B cell (primary cell): ENCODE measurements around the gene BNIP2. TPM values are rescaled to one million over a fixed set of nuclear protein-coding genes. Genes with fewer than 3 reads are reported as not detected.

Source experiments
- ATAC-seq: fragments of 200-7000 bp; cut with Tn5 transposase; one replicate; pipeline ENCODE4 v1.10.0; 2021; ENCODE audit warnings: low read depth, mild to moderate bottlenecking, moderate number of reproducible peaks, moderate library complexity
- CTCF ChIA-PET: fragments of 350-600 bp; sonication (Branson Sonifier 250); formaldehyde crosslinking; loops from one replicate; lab custom pipeline; 2021; ENCODE audit warnings: antibody characterized with exemption, inconsistent platforms; lab: Charles Lee
- POLR2A ChIA-PET: fragments of 350-600 bp; sonication (Branson Sonifier 250); formaldehyde crosslinking; loops from one replicate; lab custom pipeline; 2021; ENCODE audit warnings: antibody characterized with exemption; lab: Charles Lee
- DNase-seq: peaks from one replicate; pipeline ENCODE4 v3.0.0; 2013
- H2AFZ ChIP-seq: 2 replicates; pipeline ENCODE4 v1.6.1; 2012; ENCODE audit warnings: mild to moderate bottlenecking, low read depth, low read length; ENCODE audit not compliant: insufficient read depth, poor library complexity, severe bottlenecking
- H3K27ac ChIP-seq, 2 donors: 1 replicate in 1 of 2; 2 replicates in 1 of 2; pipeline ENCODE4 v1.5.1; 2012 to 2013; ENCODE audit warnings: low read length in 2 of 2, mild to moderate bottlenecking in 2 of 2, moderate library complexity in 1 of 2
- H3K27me3 ChIP-seq, 4 experiments: fragments of 200-600 bp in 1 of 4; sonication (generic) in 1 of 4; replicated peaks in 1 of 4; 1 replicate in 2 of 4; 2 replicates in 2 of 4; pipeline versions ENCODE4 v1.6.1 to v1.7.0; 2013 to 2016; ENCODE audit warnings: low read length in 3 of 4, mild to moderate bottlenecking in 2 of 4, mixed read lengths in 1 of 4, moderate library complexity in 1 of 4; ENCODE audit not compliant: insufficient read depth in 4 of 4, control insufficient read depth in 3 of 4; ENCODE audit errors: control extremely low read depth in 1 of 4
- H3K36me3 ChIP-seq, 2 experiments: replicated peaks in 1 of 2; 1 replicate in 1 of 2; 2 replicates in 1 of 2; pipeline versions ENCODE4 v1.6.1 to v1.7.1; 2013; ENCODE audit warnings: low read length in 1 of 2; ENCODE audit not compliant: insufficient read depth in 2 of 2, control insufficient read depth in 1 of 2; ENCODE audit errors: control extremely low read depth in 1 of 2, extremely low read depth in 1 of 2
- H3K4me1 ChIP-seq, 2 donors: fragments of 200-600 bp in 1 of 2; sonication (generic) in 1 of 2; 1 replicate in 1 of 2; 2 replicates in 1 of 2; pipeline versions ENCODE4 v1.5.1 to v1.6.1; 2013 to 2017; ENCODE audit warnings: low read length in 2 of 2; ENCODE audit not compliant: control insufficient read depth in 2 of 2, insufficient read depth in 2 of 2
- H3K4me2 ChIP-seq: replicated peaks from 2 replicates; pipeline ENCODE3; 2012; ENCODE audit warnings: mild to moderate bottlenecking, low read depth, low read length; ENCODE audit not compliant: poor library complexity, severe bottlenecking
- H3K4me3 ChIP-seq, 5 experiments: fragments of 200-600 bp in 1 of 5; sonication (generic) in 1 of 5; 1 replicate in 3 of 5; 2 replicates in 2 of 5; pipeline versions ENCODE4 v1.5.1 to v1.7.0; 2011 to 2016; ENCODE audit warnings: low read length in 4 of 5, mild to moderate bottlenecking in 4 of 5, low read depth in 2 of 5, control low read depth in 1 of 5, moderate library complexity in 1 of 5; ENCODE audit not compliant: insufficient read depth in 1 of 5; ENCODE audit errors: control extremely low read depth in 1 of 5, extremely low read depth in 1 of 5
- H3K79me2 ChIP-seq: fragments of 200-600 bp; sonication (generic); one replicate; pipeline ENCODE4 v1.6.0; 2016; ENCODE audit warnings: low read length; ENCODE audit not compliant: control insufficient read depth, insufficient read depth
- H3K9ac ChIP-seq: fragments of 200-600 bp; sonication (generic); 2 replicates; pipeline ENCODE4 v1.6.1; 2017; ENCODE audit warnings: mild to moderate bottlenecking, low read length, moderate library complexity
- H3K9me3 ChIP-seq, 3 donors: one replicate each; pipeline versions ENCODE4 v1.6.1 to v1.7.1; 2013; ENCODE audit warnings: low read length in 2 of 3; ENCODE audit not compliant: control insufficient read depth in 2 of 3, insufficient read depth in 1 of 3; ENCODE audit errors: control extremely low read depth in 1 of 3
- H4K20me1 ChIP-seq: 2 replicates; pipeline ENCODE4 v1.6.0; 2012; ENCODE audit warnings: mild to moderate bottlenecking, low read length; ENCODE audit not compliant: insufficient read depth, control insufficient read depth, poor library complexity, severe bottlenecking
- H3K27ac Mint-ChIP-seq: one replicate; pipeline ENCODE4 v1.8.0; 2021; ENCODE audit warnings: mixed read lengths
- H3K27me3 Mint-ChIP-seq: one replicate; pipeline ENCODE4 v1.8.0; 2021; ENCODE audit warnings: mixed read lengths
- H3K4me1 Mint-ChIP-seq: one replicate; pipeline ENCODE4 v1.8.0; 2021; ENCODE audit warnings: mixed read lengths
- H3K4me3 Mint-ChIP-seq: one replicate; pipeline ENCODE4 v1.8.0; 2021; ENCODE audit warnings: mixed read lengths
- H3K9me3 Mint-ChIP-seq: one replicate; pipeline ENCODE4 v1.8.0; 2022; ENCODE audit warnings: mixed read lengths; ENCODE audit not compliant: insufficient read depth
- EZH2 ChIP-seq: IDR thresholded peaks from 2 replicates; pipeline ENCODE4 v1.6.1; 2012; ENCODE audit warnings: borderline replicate concordance, low read depth, mild to moderate bottlenecking, moderate library complexity, low read length; ENCODE audit not compliant: insufficient read depth, poor library complexity, severe bottlenecking
- WGBS: methylation state at CpG from one replicate; pipeline ENCODE4 v1.1.5; 2013; ENCODE audit warnings: missing lambda C conversion rate; ENCODE audit not compliant: insufficient coverage; 5-methylcytosine and 5-hydroxymethylcytosine counted together
- intact Hi-C: fragments of 100-400 bp; cut with micrococcal nuclease; formaldehyde crosslinking; loops from one replicate; pipeline ENCODE4 v1.10.0; 2022
- polyA plus RNA-seq: library from polyadenylated mRNA; depleted of rRNA; stranded (reverse); fragments of >200 nt; gene quantifications from 2 replicates; pipeline ENCODE4 v1.2.3, GENCODE V29; 2012
- total RNA-seq, 2 donors: library from RNA; stranded (reverse); fragments of 120-200 nt in 1 of 2; gene quantifications; 1 replicate in 1 of 2; 2 replicates in 1 of 2; pipeline versions ENCODE4 v1.2.3 to v1.2.4, GENCODE V29; 2013 to 2022
- TF ChIP-seq, protein P1 (sequence below): fragments of 200-600 bp; IDR thresholded peaks from one replicate; pipeline ENCODE4 v1.8.0; 2022; ENCODE audit warnings: antibody characterized with exemption, mild to moderate bottlenecking

Gene BNIP2
- total and polyA plus RNA-seq, 2 donors (not counting 1 experiment from before 2014, with no cell fraction given): 21.3 to 91.2 TPM

GRCh38 chr15:59649603-59650002, 39.5 kb downstream of the BNIP2 start:
- H3K9me3 Mint-ChIP-seq: no peaks in the 10 kb centered on the region
- Histone ChIP-seq H3K9ac (no peak overlapping the region), H3K4me1 (no peaks in the 10 kb centered on the region), H2AFZ (no peak overlapping the region), H3K4me3 (no peak overlapping the region), H3K27ac (no peak overlapping the region), H3K9me3 (peaks cover 0 to 2% (median 0%) of the 10 kb centered on the region in 3 donors), H4K20me1 (peaks cover 18% of the 10 kb centered on the region), H3K27me3 (no peaks in the 10 kb centered on the region), H3K4me2 (no peak overlapping the region), H3K36me3 (peaks cover 31 to 64% of the 10 kb centered on the region in 2 experiments), H3K79me2 (peaks cover 21% of the 10 kb centered on the region)
- intact Hi-C loops: loop anchor here (10.0 kb wide), 1 partner anchor 115 kb away; no protein-coding TSS in a partner anchor
- H3K4me1 Mint-ChIP-seq: peaks cover 7% of the 10 kb centered on the region
- TF ChIP-seq EZH2: no peak
- TF ChIP-seq, protein P1, sequence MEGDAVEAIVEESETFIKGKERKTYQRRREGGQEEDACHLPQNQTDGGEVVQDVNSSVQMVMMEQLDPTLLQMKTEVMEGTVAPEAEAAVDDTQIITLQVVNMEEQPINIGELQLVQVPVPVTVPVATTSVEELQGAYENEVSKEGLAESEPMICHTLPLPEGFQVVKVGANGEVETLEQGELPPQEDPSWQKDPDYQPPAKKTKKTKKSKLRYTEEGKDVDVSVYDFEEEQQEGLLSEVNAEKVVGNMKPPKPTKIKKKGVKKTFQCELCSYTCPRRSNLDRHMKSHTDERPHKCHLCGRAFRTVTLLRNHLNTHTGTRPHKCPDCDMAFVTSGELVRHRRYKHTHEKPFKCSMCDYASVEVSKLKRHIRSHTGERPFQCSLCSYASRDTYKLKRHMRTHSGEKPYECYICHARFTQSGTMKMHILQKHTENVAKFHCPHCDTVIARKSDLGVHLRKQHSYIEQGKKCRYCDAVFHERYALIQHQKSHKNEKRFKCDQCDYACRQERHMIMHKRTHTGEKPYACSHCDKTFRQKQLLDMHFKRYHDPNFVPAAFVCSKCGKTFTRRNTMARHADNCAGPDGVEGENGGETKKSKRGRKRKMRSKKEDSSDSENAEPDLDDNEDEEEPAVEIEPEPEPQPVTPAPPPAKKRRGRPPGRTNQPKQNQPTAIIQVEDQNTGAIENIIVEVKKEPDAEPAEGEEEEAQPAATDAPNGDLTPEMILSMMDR: no peak
- no peak overlapping the region for H3K27ac Mint-ChIP-seq
- ATAC-seq (no peak), DNase-seq (no peak)
- ChIA-PET CTCF (interaction anchor here (1.0 kb wide), 1 partner anchor 121 kb away, joined by 3 read pairs; no protein-coding TSS in a partner anchor), POLR2A (no interaction called here)
- no peak overlapping the region for H3K4me3 Mint-ChIP-seq
- H3K27me3 Mint-ChIP-seq: no peaks in the 10 kb centered on the region

DNA sequence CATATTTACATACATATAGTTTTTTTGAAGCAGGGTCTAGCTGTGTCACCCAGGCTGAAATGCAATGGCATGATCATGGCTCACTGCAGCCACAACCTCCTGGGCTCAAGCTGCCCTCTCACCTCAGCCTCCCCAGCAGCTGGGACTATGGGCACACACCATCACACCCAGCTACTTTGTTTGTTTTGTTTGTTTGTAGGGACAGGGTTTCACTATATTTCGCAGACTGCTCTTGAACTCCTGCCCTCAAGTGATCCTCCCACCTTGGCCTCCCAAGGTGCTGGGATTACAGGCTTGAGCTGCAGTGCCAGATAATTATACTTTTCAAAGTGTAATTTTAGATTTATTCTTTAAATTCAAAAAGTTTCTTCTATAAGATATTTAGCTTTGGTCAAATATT, 42.0 kb downstream of the BNIP2 start:
- H3K79me2 ChIP-seq: peaks cover 5% of the 10 kb centered on the region
- no peaks in the 10 kb centered on the region for H3K27me3 ChIP-seq
- H3K4me3 ChIP-seq: no peak overlapping the region
- H3K27ac Mint-ChIP-seq: no peak overlapping the region
- no peaks in the 10 kb centered on the region for H3K4me1 Mint-ChIP-seq
- intact Hi-C loops: no loop called here
- TF ChIP-seq, protein P1: no peak
- no peak for TF ChIP-seq EZH2
- no peak overlapping the region for H3K4me2 ChIP-seq
- H3K4me1 ChIP-seq: no peaks in the 10 kb centered on the region
- no peak overlapping the region for H3K9ac ChIP-seq
- H3K36me3 ChIP-seq: peaks cover 21 to 62% of the 10 kb centered on the region in 2 experiments
- no peak overlapping the region for H2AFZ ChIP-seq
- ATAC-seq: no peak
- no peak overlapping the region for H3K27ac ChIP-seq
- H3K4me3 Mint-ChIP-seq: no peak overlapping the region
- ChIA-PET CTCF (interaction anchor here (1.1 to 2.3 kb wide), 2 partner anchors 22 to 114 kb away, joined by 3 to 5 read pairs; no protein-coding TSS in a partner anchor), POLR2A (no interaction called here)
- peaks cover 0 to 2% (median 0%) of the 10 kb centered on the region in 3 donors for H3K9me3 ChIP-seq
- H4K20me1 ChIP-seq: peaks cover 6% of the 10 kb centered on the region
- no peak for DNase-seq
- no CpG with 5 or more reads among the region's 1 CpG for WGBS
- H3K9me3 Mint-ChIP-seq: no peaks in the 10 kb centered on the region
- no peaks in the 10 kb centered on the region for H3K27me3 Mint-ChIP-seq
